ACHN (cell line): ENCODE results near the gene SAMD13.

ENCODE experiments used
- DNase-seq: peaks from one replicate; pipeline ENCODE4 v3.0.0-alpha.2; 2015
- in situ Hi-C: cut with HindIII; loops from 2 replicates; pipeline ENCODE4 v1.10.0; 2017; ENCODE audit warnings: low sequenced_read_pairs, low pct_ligation_motif_present, low pct_unique_long_range_greater_than_20kb

SAMD13 gene

DNA sequence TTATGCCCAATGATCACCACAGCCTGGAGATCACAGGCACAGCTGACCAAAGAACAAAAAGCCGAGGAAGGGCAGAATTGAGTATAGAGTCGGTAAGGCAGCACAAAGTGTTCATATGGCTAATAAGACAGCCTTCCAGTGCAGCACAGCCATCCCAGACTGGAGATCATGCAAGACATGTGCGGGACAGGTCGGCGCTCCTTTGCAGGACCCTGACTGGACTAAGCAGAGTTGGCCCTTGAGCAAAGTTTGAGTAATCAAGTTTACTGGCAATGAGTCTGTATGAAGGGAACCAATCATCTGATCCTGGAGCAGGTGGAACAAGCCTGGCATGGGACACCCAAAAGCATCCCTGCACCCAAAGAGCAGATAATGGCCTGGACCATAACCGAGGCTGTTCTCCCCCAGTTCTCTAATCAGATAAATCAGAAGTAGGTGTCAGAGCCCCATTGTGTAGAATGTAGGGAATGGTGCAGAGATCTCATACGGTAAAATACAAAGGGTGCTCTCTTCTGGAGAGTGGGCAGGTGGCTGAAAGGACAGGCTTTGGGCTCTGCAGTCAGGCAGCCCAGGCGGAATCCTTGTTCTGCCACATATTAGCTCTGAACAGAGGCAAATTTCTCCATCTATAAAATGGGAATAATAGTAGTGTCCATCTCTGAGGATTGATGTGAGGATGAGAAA, 86.1 kb downstream of the SAMD13 start:
- DNase-seq, result peak; percentile 22
- in situ Hi-C loops, result no loop called here

- in situ Hi-C loops, result no loop called here
- DNase-seq, result no peak
These were observed 88.7 kb downstream of the SAMD13 start for GRCh38 chr1:84390226-84390625.

DNA sequence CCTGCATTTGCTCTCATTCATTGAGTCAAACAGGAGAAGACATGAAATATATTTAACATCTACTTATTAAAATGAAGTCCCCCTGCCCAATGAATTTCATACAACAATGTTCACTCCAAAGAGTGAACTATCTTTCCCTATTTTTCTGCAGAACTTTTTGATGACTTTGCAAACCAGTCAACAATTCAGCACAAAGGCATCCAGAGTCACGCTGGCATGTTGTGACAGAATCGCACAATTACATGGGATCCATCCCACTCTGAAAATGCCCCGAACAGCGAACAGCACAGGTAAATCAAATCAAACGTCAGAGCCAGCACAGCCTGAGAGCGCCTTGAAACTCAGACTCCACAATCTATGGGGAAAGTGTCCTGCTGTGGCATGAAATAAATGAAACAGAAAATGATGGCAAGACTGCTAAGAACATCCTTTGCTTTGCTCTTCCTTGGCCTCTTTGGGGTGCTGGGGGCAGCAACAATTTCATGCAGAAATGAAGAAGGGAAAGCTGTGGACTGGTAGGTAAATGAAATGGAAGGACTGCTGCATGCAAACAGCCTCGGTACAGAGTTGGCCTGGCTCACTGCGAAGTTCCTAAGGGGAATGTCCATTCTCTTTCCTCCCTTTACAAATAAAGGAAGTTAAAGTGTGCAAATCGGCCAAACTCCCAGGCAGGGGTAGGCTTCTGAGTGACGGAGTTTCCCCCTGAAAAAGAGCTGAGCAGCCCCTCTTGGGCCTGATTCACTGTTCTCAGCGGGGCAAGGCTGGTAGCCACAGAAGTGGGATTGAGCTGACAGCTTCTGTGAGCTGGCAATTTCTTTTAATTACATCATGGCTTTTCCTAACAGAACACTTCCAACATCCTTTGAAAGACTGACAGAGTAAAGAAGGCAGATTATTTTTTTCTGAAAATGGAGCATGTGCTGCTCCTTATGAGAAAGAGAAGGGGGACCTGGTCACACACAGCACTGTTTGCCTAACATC, 97.0 kb downstream of the SAMD13 start, which contains the start of gene DNASE2B:
Gene DNASE2B (plus strand): TSS at position 310 of the 981 bp plus-strand sequence. CDS start 81 bp downstream, at position 391.
- no peak for DNase-seq
- in situ Hi-C loops, result no loop called here
